Measurements from ENCODE around the gene ISYNA1. TPM values are rescaled to one million over a fixed set of nuclear protein-coding genes. Genes with fewer than 3 reads are reported as not detected.

Gene ISYNA1
- total and polyA plus RNA-seq, 2 of the 13 experiments (the other 11 are each of a cell fraction or from before 2014, with no cell fraction given), result 29.6 to 48.5 TPM

- no peak for TF ChIP-seq POGZ (CRISPR knock-in tag; IDR thresholded peaks at IDR 0.05)
- TF ChIP-seq TBX3 (IDR thresholded peaks at IDR 0.05; ENCODE audit: borderline replicate concordance), result no peak
- no peak for TF ChIP-seq ZNF607 (CRISPR knock-in tag; IDR thresholded peaks at IDR 0.05; ENCODE audit: borderline replicate concordance)
- no peak for TF ChIP-seq PITX1 (CRISPR knock-in tag; IDR thresholded peaks at IDR 0.05)
- no peak for TF ChIP-seq ZZZ3 (CRISPR knock-in tag; IDR thresholded peaks at IDR 0.05; ENCODE audit: borderline replicate concordance)
- no peak for TF ChIP-seq ZNF781 (CRISPR knock-in tag; IDR thresholded peaks at IDR 0.05; ENCODE audit: borderline replicate concordance, not compliant biosample characterization)
- no peak for TF ChIP-seq EED (CRISPR knock-in tag; IDR thresholded peaks at IDR 0.05)
- TF ChIP-seq, protein P1, sequence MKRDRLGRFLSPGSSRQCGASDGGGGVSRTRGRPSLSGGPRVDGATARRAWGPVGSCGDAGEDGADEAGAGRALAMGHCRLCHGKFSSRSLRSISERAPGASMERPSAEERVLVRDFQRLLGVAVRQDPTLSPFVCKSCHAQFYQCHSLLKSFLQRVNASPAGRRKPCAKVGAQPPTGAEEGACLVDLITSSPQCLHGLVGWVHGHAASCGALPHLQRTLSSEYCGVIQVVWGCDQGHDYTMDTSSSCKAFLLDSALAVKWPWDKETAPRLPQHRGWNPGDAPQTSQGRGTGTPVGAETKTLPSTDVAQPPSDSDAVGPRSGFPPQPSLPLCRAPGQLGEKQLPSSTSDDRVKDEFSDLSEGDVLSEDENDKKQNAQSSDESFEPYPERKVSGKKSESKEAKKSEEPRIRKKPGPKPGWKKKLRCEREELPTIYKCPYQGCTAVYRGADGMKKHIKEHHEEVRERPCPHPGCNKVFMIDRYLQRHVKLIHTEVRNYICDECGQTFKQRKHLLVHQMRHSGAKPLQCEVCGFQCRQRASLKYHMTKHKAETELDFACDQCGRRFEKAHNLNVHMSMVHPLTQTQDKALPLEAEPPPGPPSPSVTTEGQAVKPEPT (CRISPR knock-in tag; IDR thresholded peaks at IDR 0.05; ENCODE audit: low read depth), result peak; percentile 76; the same call in 1 of the 2 replicates
- TF ChIP-seq SOX13 (IDR thresholded peaks at IDR 0.05), result no peak
- TF ChIP-seq SOX13 (CRISPR knock-in tag; conservative IDR thresholded peaks at IDR 0.05 in 1 of 2, IDR thresholded peaks at IDR 0.05 in 1 of 2), result peak in 1 of 2 experiments; percentile 21; a peak in 1 of 4 replicates
- peak; percentile 68; the same call in 1 of the 2 replicates for TF ChIP-seq NR2C2 (CRISPR knock-in tag; IDR thresholded peaks at IDR 0.05; ENCODE audit: borderline replicate concordance)
- TF ChIP-seq KLF13 (CRISPR knock-in tag; IDR thresholded peaks at IDR 0.05), result no peak
- TF ChIP-seq, protein P2, sequence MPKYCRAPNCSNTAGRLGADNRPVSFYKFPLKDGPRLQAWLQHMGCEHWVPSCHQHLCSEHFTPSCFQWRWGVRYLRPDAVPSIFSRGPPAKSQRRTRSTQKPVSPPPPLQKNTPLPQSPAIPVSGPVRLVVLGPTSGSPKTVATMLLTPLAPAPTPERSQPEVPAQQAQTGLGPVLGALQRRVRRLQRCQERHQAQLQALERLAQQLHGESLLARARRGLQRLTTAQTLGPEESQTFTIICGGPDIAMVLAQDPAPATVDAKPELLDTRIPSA (CRISPR knock-in tag; IDR thresholded peaks at IDR 0.05; ENCODE audit: borderline replicate concordance), result no peak
- TF ChIP-seq, protein P3, sequence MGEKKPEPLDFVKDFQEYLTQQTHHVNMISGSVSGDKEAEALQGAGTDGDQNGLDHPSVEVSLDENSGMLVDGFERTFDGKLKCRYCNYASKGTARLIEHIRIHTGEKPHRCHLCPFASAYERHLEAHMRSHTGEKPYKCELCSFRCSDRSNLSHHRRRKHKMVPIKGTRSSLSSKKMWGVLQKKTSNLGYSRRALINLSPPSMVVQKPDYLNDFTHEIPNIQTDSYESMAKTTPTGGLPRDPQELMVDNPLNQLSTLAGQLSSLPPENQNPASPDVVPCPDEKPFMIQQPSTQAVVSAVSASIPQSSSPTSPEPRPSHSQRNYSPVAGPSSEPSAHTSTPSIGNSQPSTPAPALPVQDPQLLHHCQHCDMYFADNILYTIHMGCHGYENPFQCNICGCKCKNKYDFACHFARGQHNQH (CRISPR knock-in tag; IDR thresholded peaks at IDR 0.05), result 0 out of 2 replicates have a peak, but pooled peaks have one; percentile 49
- TF ChIP-seq ZNF879 (CRISPR knock-in tag; IDR thresholded peaks at IDR 0.05), result no peak
- no peak for TF ChIP-seq THAP9 (CRISPR knock-in tag; IDR thresholded peaks at IDR 0.05; ENCODE audit: borderline replicate concordance)
- no peak for TF ChIP-seq ZNF510 (CRISPR knock-in tag; IDR thresholded peaks at IDR 0.05; ENCODE audit: low read depth)
- no peak for TF ChIP-seq NFYC (CRISPR knock-in tag; IDR thresholded peaks at IDR 0.05)
- TF ChIP-seq KLF6 (CRISPR knock-in tag; IDR thresholded peaks at IDR 0.05), result no peak
- TF ChIP-seq PCBP2 (optimal IDR thresholded peaks at IDR 0.05; ENCODE audit: low read depth, low read length, poor library complexity, severe bottlenecking), result no peak
Observed at GRCh38 chr19:18396471-18397241, 41.3 kb downstream of the ISYNA1 start (continued).
